WTC11 (cell line): ENCODE results near the gene SIM2.

Experiments
- E2F1 ChIP-seq: sonication (generic); formaldehyde crosslinking; IDR thresholded peaks from 2 replicates; pipeline ENCODE4 v1.8.0; 2022; ENCODE audit warnings: mild to moderate bottlenecking, missing genetic modification reagents
- ETV6 ChIP-seq: sonication (generic); formaldehyde crosslinking; IDR thresholded peaks from 2 replicates; pipeline ENCODE4 v1.8.1; 2022; ENCODE audit warnings: mild to moderate bottlenecking, missing genetic modification reagents
- IRF2 ChIP-seq: sonication (generic); formaldehyde crosslinking; IDR thresholded peaks from 2 replicates; pipeline ENCODE4 v1.8.0; 2022; ENCODE audit warnings: low read depth, missing genetic modification reagents, borderline replicate concordance
- NFYB ChIP-seq: sonication (generic); formaldehyde crosslinking; conservative IDR thresholded peaks from 2 replicates; pipeline ENCODE4 v1.8.0; 2022; ENCODE audit warnings: low read depth, missing genetic modification reagents
- TEAD4 ChIP-seq: sonication (generic); formaldehyde crosslinking; IDR thresholded peaks from 2 replicates; pipeline ENCODE4 v1.8.0; 2022; ENCODE audit warnings: mild to moderate bottlenecking, missing genetic modification reagents
- USF1 ChIP-seq: sonication (generic); formaldehyde crosslinking; IDR thresholded peaks from 2 replicates; pipeline ENCODE4 v1.8.0; 2022; ENCODE audit warnings: mild to moderate bottlenecking, missing genetic modification reagents
- USF2 ChIP-seq: sonication (generic); formaldehyde crosslinking; IDR thresholded peaks from 2 replicates; pipeline ENCODE4 v1.8.1; 2023; ENCODE audit warnings: mild to moderate bottlenecking, missing genetic modification reagents, moderate library complexity
- TF ChIP-seq, protein P1 (sequence below): fragments of 200-600 bp; IDR thresholded peaks from 2 replicates; pipeline ENCODE4 v1.8.0; 2022; ENCODE audit warnings: antibody characterized with exemption
- TF ChIP-seq, protein P2 (sequence below): sonication (generic); formaldehyde crosslinking; IDR thresholded peaks from 2 replicates; pipeline ENCODE4 v1.8.0; 2022; ENCODE audit warnings: mild to moderate bottlenecking, missing genetic modification reagents

DNA sequence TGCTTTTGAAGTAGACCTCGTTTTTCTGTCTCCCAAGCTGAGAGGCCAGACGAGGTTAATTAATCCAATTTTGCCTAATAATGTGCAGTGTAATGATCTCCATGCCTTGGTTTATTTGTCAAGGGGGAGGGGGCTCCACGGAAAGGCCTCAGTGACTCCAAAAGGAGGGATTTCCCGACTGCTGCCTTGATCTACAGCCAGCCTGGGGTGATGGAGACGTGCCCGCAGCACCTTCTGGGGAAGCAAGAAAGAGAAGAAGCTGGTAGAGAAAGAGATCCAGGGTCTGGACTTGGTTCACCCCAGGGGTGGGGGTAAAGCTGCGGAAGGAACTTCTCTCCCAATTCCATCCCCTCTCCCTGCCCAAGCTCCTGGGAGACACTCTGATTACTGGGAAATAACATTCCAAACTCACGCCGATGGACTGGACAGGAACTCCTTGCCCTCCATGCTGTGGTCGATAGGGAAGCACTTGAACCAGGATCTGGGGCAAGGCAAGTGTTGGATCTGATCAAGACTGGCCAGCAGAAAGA lies 44.1 kb upstream of the SIM2 start:
- TF ChIP-seq IRF2 (CRISPR knock-in tag) (no peak), ETV6 (no peak), E2F1 (CRISPR knock-in tag) (no peak), TEAD4 (CRISPR knock-in tag) (no peak), NFYB (CRISPR knock-in tag) (no peak), USF2 (CRISPR knock-in tag) (no peak), USF1 (CRISPR knock-in tag) (no peak)
- TF ChIP-seq, protein P1, sequence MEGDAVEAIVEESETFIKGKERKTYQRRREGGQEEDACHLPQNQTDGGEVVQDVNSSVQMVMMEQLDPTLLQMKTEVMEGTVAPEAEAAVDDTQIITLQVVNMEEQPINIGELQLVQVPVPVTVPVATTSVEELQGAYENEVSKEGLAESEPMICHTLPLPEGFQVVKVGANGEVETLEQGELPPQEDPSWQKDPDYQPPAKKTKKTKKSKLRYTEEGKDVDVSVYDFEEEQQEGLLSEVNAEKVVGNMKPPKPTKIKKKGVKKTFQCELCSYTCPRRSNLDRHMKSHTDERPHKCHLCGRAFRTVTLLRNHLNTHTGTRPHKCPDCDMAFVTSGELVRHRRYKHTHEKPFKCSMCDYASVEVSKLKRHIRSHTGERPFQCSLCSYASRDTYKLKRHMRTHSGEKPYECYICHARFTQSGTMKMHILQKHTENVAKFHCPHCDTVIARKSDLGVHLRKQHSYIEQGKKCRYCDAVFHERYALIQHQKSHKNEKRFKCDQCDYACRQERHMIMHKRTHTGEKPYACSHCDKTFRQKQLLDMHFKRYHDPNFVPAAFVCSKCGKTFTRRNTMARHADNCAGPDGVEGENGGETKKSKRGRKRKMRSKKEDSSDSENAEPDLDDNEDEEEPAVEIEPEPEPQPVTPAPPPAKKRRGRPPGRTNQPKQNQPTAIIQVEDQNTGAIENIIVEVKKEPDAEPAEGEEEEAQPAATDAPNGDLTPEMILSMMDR, result no peak
- TF ChIP-seq, protein P2, sequence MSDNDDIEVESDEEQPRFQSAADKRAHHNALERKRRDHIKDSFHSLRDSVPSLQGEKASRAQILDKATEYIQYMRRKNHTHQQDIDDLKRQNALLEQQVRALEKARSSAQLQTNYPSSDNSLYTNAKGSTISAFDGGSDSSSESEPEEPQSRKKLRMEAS (CRISPR knock-in tag), result no peak
